ENCODE data around the gene MCHR1.
"Not testable (repeated sequence)": the region's sequence is repeated elsewhere in the genome, so short reads cannot be mapped to it uniquely, and the experiment has no call there.

The MCHR1 gene

DNA sequence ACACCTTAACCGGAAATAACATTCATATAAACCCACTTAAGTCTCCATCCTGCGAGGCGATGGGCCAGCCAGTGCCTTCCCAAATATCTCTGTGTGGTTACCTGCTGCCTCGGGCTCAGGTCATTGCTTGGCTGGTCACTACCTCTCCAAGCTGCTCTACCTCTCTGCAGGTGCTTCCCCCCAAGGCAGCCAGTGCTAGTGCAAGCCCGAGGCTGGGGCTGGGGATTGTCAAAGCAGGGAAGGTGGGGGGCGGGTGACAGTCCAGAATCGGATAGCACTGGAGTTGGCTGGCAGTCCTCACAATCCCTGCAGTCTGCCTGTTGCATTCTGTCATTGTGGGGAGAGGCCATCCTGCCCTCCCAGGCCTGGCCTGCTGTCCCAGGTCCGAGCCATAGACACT, 11.1 kb downstream of the MCHR1 start:
- no peak for DNase-seq (ENCODE audit: low read depth)

DNA sequence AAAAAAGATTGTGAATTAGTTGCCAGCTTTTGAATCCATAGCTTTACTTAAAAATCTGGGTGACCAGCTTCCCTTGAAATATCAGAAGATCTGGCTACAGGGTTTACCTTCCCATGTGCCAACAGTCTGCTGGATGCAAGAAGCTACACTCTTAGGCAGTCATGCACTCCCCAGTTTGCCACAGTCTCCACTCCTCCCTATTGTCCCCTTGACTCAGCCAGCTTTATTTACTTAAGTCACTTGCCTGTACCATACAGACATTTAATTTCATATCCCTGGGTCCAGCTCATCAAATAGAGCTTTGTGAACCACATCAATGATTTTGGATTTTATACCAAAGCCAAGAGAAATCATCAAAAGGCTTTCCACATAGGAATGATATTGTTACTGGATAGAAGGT, 12.2 kb downstream of the MCHR1 start:
- DNase-seq (ENCODE audit: low read depth): no peak

DNA sequence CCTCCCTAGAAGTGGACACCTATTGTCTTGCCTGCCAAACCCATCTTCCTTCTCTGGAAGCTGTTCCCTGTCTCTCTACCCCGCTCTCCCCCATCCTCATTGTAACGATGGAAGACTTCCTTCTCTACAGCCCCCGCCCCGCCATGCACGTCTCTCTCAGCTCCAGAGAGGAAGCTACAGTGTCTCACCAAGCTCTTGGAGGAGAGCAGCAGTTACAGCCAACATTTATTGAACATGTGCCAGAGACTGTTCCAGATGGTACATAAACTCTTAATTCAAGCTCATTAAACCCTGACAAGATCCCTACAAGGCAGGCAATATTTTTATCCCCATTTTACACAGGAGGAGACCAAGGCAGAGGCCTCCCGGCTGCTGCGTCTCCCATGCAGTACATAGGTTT, 15.1 kb downstream of the MCHR1 start:
- no peak for DNase-seq (ENCODE audit: low read depth)

- DNase-seq (ENCODE audit: low read depth): no peak
Observed at GRCh38 chr22:40701274-40701673, 22.0 kb downstream of the MCHR1 start.

- DNase-seq (ENCODE audit: low read depth): no peak
Observed at GRCh38 chr22:40703174-40703573, 23.9 kb downstream of the MCHR1 start.

DNA sequence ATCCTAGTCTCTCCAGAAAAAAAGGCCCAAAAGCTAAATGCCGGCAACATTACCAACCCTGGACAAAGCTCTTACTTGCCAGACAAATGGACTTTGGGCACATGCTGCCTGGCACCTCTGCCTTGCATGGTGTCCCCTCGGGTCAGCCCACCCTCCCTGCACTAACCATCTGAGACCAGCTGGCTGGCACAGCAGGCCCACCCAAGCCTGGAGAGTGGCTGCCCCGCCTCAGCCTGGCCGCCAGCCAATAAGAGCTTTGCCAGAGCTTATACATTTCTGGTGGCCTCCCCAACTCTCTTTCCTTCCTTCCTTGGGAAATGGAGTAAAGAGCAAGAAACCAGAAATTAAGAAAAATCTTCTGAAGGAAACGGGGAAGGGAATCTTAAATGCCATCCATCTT, 24.5 kb downstream of the MCHR1 start:
- DNase-seq (ENCODE audit: low read depth): no peak

DNA sequence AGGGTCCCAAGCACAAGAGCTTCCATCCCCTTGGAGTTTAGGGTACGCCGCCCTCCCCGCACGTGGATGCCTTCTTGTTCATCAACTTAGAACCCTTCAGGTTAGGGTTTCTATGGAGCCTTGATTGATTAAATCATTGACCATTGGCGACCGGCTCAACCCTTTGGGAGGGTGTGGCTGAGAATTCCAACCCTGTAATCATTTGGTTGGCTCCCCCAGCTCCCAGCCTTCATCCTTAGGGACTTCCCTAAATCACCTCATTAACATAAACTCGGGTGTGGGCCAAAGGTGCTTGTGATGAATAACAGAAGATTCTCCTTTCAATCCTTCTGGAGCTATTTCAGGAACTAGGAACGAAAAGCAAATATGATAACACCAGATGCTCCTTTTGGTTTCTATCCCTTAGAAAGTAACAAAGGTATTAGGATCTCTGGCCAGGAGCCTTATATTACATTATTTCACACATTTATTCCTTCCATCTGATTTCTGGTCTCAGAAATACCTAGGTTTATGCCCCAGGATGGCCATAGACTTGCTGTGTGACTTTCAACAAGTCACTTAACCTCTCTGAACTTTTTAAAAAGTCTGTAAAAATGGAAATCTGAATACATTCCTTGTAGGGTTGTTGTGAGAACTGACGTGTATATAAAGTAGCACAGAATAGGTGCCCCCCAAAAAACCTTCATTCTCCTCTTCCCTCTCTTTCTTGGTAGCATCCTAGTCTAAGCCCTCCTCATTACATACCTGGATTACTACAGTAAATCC, 26.8 kb downstream of the MCHR1 start:
- DNase-seq (ENCODE audit: low read depth): no peak

DNA sequence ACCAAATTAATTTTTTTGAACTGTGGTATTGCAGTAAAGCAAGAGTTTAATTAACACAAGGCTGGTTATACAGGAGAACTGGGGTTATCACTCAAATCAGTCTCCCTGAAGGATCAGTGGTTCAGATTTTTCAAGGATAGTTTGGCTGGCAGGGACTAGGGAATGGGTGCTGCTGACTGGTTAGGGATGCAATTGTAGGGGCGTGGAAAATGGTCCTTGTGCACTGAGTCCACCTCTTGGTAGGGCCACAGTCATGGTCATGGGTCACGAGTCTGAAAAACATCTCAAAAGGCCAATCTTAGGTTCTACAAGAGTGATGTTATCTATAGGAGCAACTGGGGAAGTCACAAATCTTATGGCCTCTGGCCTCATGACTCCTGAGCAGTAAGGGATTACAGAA, 27.9 kb downstream of the MCHR1 start:
- no peak for DNase-seq (ENCODE audit: low read depth)

DNA sequence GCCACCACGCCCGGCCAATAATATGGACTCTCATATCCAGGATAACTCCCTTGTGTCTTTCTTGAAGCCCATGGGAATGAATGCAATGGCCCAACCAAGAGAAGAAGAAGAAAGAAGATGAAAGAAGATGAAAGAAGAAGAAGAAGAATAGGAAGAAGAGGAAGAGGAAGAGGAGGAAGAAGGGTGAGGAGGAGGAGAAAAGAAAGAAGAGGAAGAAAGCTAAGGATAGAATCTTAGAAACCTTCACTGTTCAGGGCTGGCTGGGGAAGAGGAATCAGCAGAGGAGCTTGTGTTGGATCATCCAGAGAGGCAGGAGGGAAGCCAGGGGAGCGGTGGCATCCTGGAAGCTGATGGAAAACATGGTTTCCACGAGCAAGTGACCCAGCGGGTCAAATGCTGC, 28.9 kb downstream of the MCHR1 start:
- no peak for DNase-seq (ENCODE audit: low read depth)

- no peak for DNase-seq (ENCODE audit: low read depth)
Observed at GRCh38 chr22:40709752-40710413, 30.6 kb downstream of the MCHR1 start.

DNA sequence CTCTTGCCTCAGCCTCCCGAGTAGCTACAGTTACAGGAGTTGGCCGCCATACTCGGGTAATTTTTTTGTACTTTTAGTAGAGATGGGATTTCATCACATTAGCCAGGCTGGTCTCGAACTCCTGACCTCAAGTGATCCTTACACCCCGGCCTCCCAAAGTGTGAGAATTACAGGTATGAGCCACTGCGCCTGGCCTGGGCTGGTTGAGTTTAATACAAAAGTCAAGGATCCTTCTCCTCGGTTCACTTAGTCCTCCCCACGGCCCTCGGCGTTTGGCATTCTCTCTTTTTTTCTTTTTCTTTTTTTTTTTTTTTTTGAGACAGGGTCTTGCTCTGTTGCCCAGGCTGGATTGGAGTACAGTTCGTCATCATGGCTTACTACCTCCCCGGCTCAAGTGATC, 33.0 kb downstream of the MCHR1 start:
- no peak for DNase-seq (ENCODE audit: low read depth)

GRCh38 chr22:40714499-40715337, 35.4 kb downstream of the MCHR1 start:
- DNase-seq (ENCODE audit: low read depth): no peak

DNA sequence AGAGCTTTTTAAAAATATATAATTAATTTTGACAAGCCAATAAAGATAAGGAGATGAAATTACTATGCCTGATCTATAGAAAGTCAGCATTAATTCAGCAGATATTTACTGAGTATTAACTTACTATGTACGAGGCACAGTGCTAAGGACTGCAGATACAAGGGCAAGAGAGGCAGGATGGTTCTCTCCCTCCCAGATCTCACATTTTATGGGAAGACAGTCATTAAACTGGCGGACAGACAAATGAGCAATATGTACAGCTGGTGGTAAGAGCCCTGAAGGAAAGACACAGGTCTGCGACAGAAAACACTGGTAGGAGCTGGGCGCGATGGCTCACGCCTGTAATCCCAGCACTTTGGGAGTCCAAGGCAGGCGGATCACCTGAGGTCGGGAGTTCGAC, 36.8 kb downstream of the MCHR1 start:
- no peak for DNase-seq (ENCODE audit: low read depth)

GRCh38 chr22:40717657-40718056, 38.4 kb downstream of the MCHR1 start:
- not testable (repeated sequence) for DNase-seq (ENCODE audit: low read depth)

- no peak for DNase-seq (ENCODE audit: low read depth)
Observed at GRCh38 chr22:40718250-40719204, 39.2 kb downstream of the MCHR1 start.

DNA sequence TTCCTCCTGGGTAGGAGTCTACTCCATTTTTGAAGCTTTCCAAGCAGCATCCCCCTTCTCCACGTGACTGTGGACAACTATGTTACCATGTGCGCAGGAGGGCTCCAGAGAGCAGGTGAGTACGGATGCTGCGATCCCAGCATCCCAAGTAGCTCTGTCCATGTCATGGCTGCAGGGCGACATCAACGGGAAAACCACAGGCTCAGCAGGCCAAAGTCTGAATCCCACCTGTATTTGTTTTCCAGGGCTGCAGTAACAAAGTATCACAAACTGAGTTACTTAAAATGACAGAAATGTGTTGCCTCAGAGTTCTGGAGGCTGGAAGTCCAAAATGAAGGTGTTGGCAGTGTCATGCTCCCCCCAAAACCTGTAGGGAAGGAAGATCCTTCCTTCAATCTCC, 40.3 kb downstream of the MCHR1 start:
- DNase-seq (ENCODE audit: low read depth): no peak

DNA sequence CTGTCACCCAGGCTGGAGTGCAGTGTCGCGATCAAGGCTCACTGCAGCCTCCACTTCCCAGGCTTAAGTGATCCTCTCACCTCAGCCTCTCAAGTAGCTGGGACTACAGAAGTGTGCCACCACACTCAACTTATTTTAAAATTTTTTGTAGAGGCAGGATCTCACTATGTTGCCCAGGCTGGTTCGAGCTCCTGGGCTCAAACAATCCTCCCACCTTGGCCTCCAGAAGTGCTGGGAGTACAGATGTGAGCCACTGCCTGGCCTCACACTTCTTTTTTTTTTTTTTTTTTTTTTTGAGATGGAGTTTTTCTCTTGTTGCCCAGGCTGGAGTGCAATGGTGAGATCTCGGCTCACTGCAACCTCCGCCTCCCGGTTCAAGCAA, 40.9 kb downstream of the MCHR1 start:
- not testable (repeated sequence) for DNase-seq (ENCODE audit: low read depth)

GRCh38 chr22:40720538-40721256, 41.4 kb downstream of the MCHR1 start:
- DNase-seq (ENCODE audit: low read depth): no peak

DNA sequence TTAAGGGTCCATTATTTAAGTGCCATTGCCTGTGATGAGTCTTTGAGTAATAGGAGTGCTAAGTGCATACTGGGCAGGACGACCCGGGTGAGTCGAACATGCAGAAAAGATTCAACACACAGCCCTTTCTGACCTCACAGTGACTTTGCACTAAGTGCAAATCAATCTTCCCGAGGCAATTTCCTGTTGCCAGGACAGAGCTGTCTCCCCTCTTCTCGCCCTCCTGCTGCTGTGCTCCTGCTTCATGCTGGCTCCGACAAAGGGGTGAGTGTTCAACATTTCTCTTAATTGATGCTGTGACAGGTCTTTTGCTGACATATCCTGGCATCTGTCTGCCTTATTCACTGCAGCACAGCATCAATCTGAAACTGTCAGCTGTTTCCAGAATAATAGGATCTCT, 42.0 kb downstream of the MCHR1 start:
- DNase-seq (ENCODE audit: low read depth): no peak

GRCh38 chr22:40723396-40723933, 44.2 kb downstream of the MCHR1 start:
- no peak for DNase-seq (ENCODE audit: low read depth)

DNA sequence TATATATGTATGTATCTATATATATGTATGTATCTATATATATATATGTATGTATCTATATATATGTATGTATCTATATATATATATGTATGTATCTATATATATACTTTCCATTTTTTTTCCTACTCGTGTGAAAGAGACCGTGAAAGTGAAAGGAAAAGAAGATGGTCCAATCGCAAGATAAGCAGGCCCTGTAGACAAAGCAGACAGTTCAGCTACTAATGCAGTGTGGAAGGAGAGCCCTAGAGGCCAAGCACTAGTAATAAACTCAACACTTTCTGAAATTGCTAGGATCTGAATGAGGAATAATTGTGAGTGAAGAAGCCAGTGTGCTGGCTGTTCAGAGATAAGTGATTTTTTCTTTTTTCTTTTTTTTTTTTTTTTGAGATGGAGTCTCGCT, 47.2 kb downstream of the MCHR1 start:
- DNase-seq (ENCODE audit: low read depth): no peak
